Measurements from ENCODE around the gene TMUB1.

DNA sequence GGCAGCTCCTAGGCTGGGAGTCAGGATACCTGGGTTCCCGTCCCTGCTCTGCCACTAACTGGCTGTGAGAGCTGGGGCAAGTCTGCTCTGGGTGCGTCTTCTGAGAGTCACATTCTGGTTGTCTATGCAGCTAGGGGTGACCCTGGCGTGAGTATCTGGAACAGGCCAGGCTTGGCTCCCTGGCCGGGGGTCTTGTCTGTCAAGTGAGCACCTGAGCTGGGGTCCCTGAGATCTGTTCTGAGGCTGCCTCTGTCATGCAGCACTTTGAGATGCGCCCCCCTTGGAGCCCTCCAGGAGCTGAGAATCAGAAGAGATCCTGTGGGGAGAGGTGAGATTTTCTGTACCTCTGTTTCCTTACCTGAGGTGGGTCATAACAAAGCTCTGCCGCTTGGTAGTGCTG, 10.5 kb upstream of the TMUB1 start:
- TF ChIP-seq, protein P1, sequence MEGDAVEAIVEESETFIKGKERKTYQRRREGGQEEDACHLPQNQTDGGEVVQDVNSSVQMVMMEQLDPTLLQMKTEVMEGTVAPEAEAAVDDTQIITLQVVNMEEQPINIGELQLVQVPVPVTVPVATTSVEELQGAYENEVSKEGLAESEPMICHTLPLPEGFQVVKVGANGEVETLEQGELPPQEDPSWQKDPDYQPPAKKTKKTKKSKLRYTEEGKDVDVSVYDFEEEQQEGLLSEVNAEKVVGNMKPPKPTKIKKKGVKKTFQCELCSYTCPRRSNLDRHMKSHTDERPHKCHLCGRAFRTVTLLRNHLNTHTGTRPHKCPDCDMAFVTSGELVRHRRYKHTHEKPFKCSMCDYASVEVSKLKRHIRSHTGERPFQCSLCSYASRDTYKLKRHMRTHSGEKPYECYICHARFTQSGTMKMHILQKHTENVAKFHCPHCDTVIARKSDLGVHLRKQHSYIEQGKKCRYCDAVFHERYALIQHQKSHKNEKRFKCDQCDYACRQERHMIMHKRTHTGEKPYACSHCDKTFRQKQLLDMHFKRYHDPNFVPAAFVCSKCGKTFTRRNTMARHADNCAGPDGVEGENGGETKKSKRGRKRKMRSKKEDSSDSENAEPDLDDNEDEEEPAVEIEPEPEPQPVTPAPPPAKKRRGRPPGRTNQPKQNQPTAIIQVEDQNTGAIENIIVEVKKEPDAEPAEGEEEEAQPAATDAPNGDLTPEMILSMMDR (conservative IDR thresholded peaks at IDR 0.05; ENCODE audit: low read depth, low read length): no peak
- TF ChIP-seq EZH2 (IDR thresholded peaks at IDR 0.05; ENCODE audit: borderline replicate concordance, low read depth, low read length, poor library complexity, severe bottlenecking): no peak
